Neural cell (in vitro differentiated cells): ENCODE data around the gene HIVEP1. TPM values are rescaled to one million over a fixed set of nuclear protein-coding genes. Genes with fewer than 3 reads are reported as not detected.

Source experiments
- H2AFZ ChIP-seq: fragments of 200-600, 300-800 bp; sonication (generic), shearing (Covaris generic); 2 replicates; pipeline ENCODE4 v1.6.0; 2014; ENCODE audit warnings: low read depth, mild to moderate bottlenecking, antibody characterized with exemption, low read length, moderate library complexity
- H3F3A ChIP-seq: fragments of 200-600 bp; shearing (Covaris generic); 2 replicates; pipeline ENCODE4 v1.6.1; 2016; ENCODE audit warnings: mild to moderate bottlenecking, moderate library complexity, mixed read lengths, antibody characterized with exemption, low read length; ENCODE audit not compliant: insufficient read depth, poor library complexity, severe bottlenecking
- H3K27ac ChIP-seq: fragments of 200-600, 300-800 bp; sonication (generic), shearing (Covaris generic); 2 replicates; pipeline ENCODE4 v1.5.1; 2014; ENCODE audit warnings: mild to moderate bottlenecking, low read length, moderate library complexity
- H3K27me3 ChIP-seq: fragments of 300-800, 200-600 bp; sonication (generic), shearing (Covaris generic); 2 replicates; pipeline ENCODE4 v1.6.0; 2014; ENCODE audit warnings: mild to moderate bottlenecking, low read depth, low read length, moderate library complexity; ENCODE audit not compliant: insufficient read depth
- H3K36me3 ChIP-seq: fragments of 300-800, 200-600 bp; sonication (generic), shearing (Covaris generic); 2 replicates; pipeline ENCODE4 v1.5.1; 2014; ENCODE audit warnings: mild to moderate bottlenecking, antibody characterized with exemption, low read length, moderate library complexity; ENCODE audit not compliant: insufficient read depth
- H3K4me2 ChIP-seq: fragments of 300-800, 200-600 bp; sonication (generic), shearing (Covaris generic); 2 replicates; pipeline ENCODE4 v1.6.0; 2014; ENCODE audit warnings: mild to moderate bottlenecking, low read length
- H3K4me3 ChIP-seq: fragments of 300-800, 200-600 bp; sonication (generic), shearing (Covaris generic); 2 replicates; pipeline ENCODE4 v1.5.1; 2014; ENCODE audit warnings: mild to moderate bottlenecking, low read length, moderate library complexity
- H3K79me2 ChIP-seq: fragments of 200-600 bp; shearing (Covaris generic); replicated peaks from 2 replicates; pipeline ENCODE4 v1.6.0; 2014; ENCODE audit warnings: mild to moderate bottlenecking, low read length, moderate library complexity; ENCODE audit not compliant: insufficient read depth
- H3K9ac ChIP-seq: fragments of 300-800, 200-600 bp; sonication (generic), shearing (Covaris generic); 2 replicates; pipeline ENCODE4 v1.6.1; 2016; ENCODE audit warnings: mild to moderate bottlenecking, low read length, mixed read lengths
- H3K9me2 ChIP-seq: fragments of 200-600 bp; shearing (Covaris generic); 2 replicates; pipeline ENCODE4 v1.6.1; 2016; ENCODE audit warnings: mild to moderate bottlenecking, low read length, mixed read lengths; ENCODE audit not compliant: insufficient read depth
- H3K9me3 ChIP-seq: fragments of 200-600, 300-800 bp; sonication (generic), shearing (Covaris generic); 2 replicates; pipeline ENCODE4 v1.6.1; 2016; ENCODE audit warnings: mild to moderate bottlenecking, mixed run types, low read length, moderate library complexity, mixed read lengths
- H4K20me1 ChIP-seq: fragments of 200-600 bp; shearing (Covaris generic); 2 replicates; pipeline ENCODE4 v1.6.1; 2016; ENCODE audit warnings: mild to moderate bottlenecking, mixed run types; ENCODE audit not compliant: insufficient read depth
- CTCF ChIP-seq: fragments of 450-650 bp; IDR thresholded peaks from 2 replicates; pipeline ENCODE4 v1.5.1; 2014; ENCODE audit warnings: antibody characterized with exemption, mild to moderate bottlenecking, moderate library complexity; ENCODE audit not compliant: poor library complexity, severe bottlenecking
- EP300 ChIP-seq: fragments of 450-650 bp; conservative IDR thresholded peaks from 2 replicates; pipeline ENCODE4 v1.6.1; 2014; ENCODE audit warnings: antibody characterized with exemption, mild to moderate bottlenecking, moderate library complexity; ENCODE audit not compliant: poor library complexity, severe bottlenecking
- EZH2 ChIP-seq: fragments of 200-600, 300-800 bp; shearing (Covaris generic), sonication (generic); IDR thresholded peaks from 2 replicates; pipeline ENCODE4 v1.6.1; 2014; ENCODE audit warnings: antibody characterized with exemption, low read length, borderline replicate concordance, mild to moderate bottlenecking; ENCODE audit not compliant: insufficient read depth, poor library complexity, severe bottlenecking
- MXI1 ChIP-seq: fragments of 450-650 bp; conservative IDR thresholded peaks from 2 replicates; pipeline ENCODE4 v1.6.1; 2014; ENCODE audit warnings: antibody characterized with exemption, mild to moderate bottlenecking; ENCODE audit not compliant: poor library complexity, severe bottlenecking
- POLR2AphosphoS5 ChIP-seq: IDR thresholded peaks from 2 replicates; pipeline ENCODE4 v1.6.1; 2012
- RAD21 ChIP-seq: fragments of 450-650 bp; conservative IDR thresholded peaks from 2 replicates; pipeline ENCODE4 v1.6.1; 2014; ENCODE audit warnings: antibody characterized with exemption, mild to moderate bottlenecking, moderate library complexity
- REST ChIP-seq: IDR thresholded peaks from 2 replicates; pipeline ENCODE4 v1.6.1; 2012; ENCODE audit warnings: borderline replicate concordance
- SMC3 ChIP-seq: fragments of 450-650 bp; conservative IDR thresholded peaks from 2 replicates; pipeline ENCODE4 v1.6.1; 2014; ENCODE audit warnings: antibody characterized with exemption, mild to moderate bottlenecking, moderate library complexity; ENCODE audit not compliant: poor library complexity
- TAF1 ChIP-seq: IDR thresholded peaks from 2 replicates; pipeline ENCODE4 v1.6.1; 2012; ENCODE audit warnings: low read depth
- polyA plus RNA-seq: library from polyadenylated mRNA; depleted of rRNA; stranded (reverse); fragments of >200 nt; gene quantifications from 2 replicates; pipeline ENCODE4 v1.2.3, GENCODE V29; 2014

The HIVEP1 gene
- polyA plus RNA-seq, 1 donor from 2014 or later, result 3.6 TPM

GRCh38 chr6:12017263-12017662, 5.2 kb downstream of the HIVEP1 start:
- TF ChIP-seq CTCF (no peak), SMC3 (no peak), EZH2 (no peak), RAD21 (no peak), TAF1 (no peak), POLR2AphosphoS5 (no peak)
- no peak overlapping the region for H3K9ac ChIP-seq
- no peak overlapping the region for H3K4me3 ChIP-seq
- H3K9me2 ChIP-seq, result no peaks in the 10 kb centered on the region
- no peaks in the 10 kb centered on the region for H3K36me3 ChIP-seq
- H3K27me3 ChIP-seq, result no peaks in the 10 kb centered on the region
- H3K79me2 ChIP-seq, result peaks cover 20% of the 10 kb centered on the region
- H4K20me1 ChIP-seq, result no peaks in the 10 kb centered on the region
- no peak overlapping the region for H3K27ac ChIP-seq
- H2AFZ ChIP-seq, result no peak overlapping the region
- H3K4me2 ChIP-seq, result no peak overlapping the region
- no peaks in the 10 kb centered on the region for H3F3A ChIP-seq
- no peaks in the 10 kb centered on the region for H3K9me3 ChIP-seq

- H4K20me1 ChIP-seq, result no peaks in the 10 kb centered on the region
- no peak overlapping the region for H2AFZ ChIP-seq
- H3K4me3 ChIP-seq, result no peak overlapping the region
- no peak overlapping the region for H3K9ac ChIP-seq
- no peak overlapping the region for H3K27ac ChIP-seq
- H3K27me3 ChIP-seq, result no peaks in the 10 kb centered on the region
- H3K4me2 ChIP-seq, result no peak overlapping the region
- no peaks in the 10 kb centered on the region for H3K9me2 ChIP-seq
- H3K9me3 ChIP-seq, result no peaks in the 10 kb centered on the region
- no peak for TF ChIP-seq EZH2
- TF ChIP-seq RAD21, result no peak
- TF ChIP-seq EP300, result no peak
- TF ChIP-seq TAF1, result no peak
- TF ChIP-seq POLR2AphosphoS5, result no peak
- no peak for TF ChIP-seq SMC3
- TF ChIP-seq MXI1, result no peak
- no peak for TF ChIP-seq CTCF
- TF ChIP-seq REST, result no peak
- peaks cover 20% of the 10 kb centered on the region for H3K79me2 ChIP-seq
- no peaks in the 10 kb centered on the region for H3F3A ChIP-seq
- no peaks in the 10 kb centered on the region for H3K36me3 ChIP-seq
These were observed 5.8 kb downstream of the HIVEP1 start for GRCh38 chr6:12017876-12018401.
